PC-3 (cell line): ENCODE data around the gene DEPP1. TPM values are rescaled to one million over a fixed set of nuclear protein-coding genes. Genes with fewer than 3 reads are reported as not detected.

Source experiments
- ATAC-seq: fragments of 200-7000 bp; cut with Tn5 transposase; 2 replicates; pipeline ENCODE4 v1.9.1; 2020; ENCODE audit warnings: mild to moderate bottlenecking, moderate library complexity
- BruUV-seq: library from RNA; stranded (reverse); fragments of 400-500 nt; replicated peaks from 2 replicates; lab custom pipeline; 2021; lab: Mats Ljungman, UMichigan
- CTCF ChIA-PET: fragments of 300-600 bp; sonication (Branson Sonifier 250); formaldehyde crosslinking; loops from one replicate; lab custom pipeline; 2022; ENCODE audit warnings: antibody characterized with exemption; lab: Charles Lee
- POLR2A ChIA-PET: fragments of 300-600 bp; sonication (Branson Sonifier 250); formaldehyde crosslinking; loops from one replicate; lab custom pipeline; 2022; ENCODE audit warnings: antibody characterized with exemption; ENCODE audit not compliant: unreplicated experiment; lab: Charles Lee
- DNase-seq: peaks from one replicate; pipeline ENCODE4 v3.0.0-alpha.2; 2015
- H2AFZ ChIP-seq: fragments of 300-600 bp; sonication (generic); 2 replicates; pipeline ENCODE4 v1.6.0; 2016; ENCODE audit warnings: antibody characterized with exemption, low read length
- H3F3A ChIP-seq: fragments of 300-600 bp; sonication (generic); one replicate; pipeline ENCODE4 v1.6.0; 2017; ENCODE audit warnings: antibody characterized with exemption, low read length, control low read depth, mild to moderate bottlenecking; ENCODE audit not compliant: unreplicated experiment
- H3K27ac ChIP-seq: fragments of 300-600 bp; sonication (generic); 2 replicates; pipeline ENCODE4 v1.5.1; 2016; ENCODE audit warnings: mild to moderate bottlenecking, low read length
- H3K27me3 ChIP-seq: fragments of 300-600 bp; sonication (generic); 2 replicates; pipeline ENCODE4 v1.6.1; 2016; ENCODE audit warnings: low read length, mixed read lengths
- H3K36me3 ChIP-seq: fragments of 300-600 bp; sonication (generic); 2 replicates; pipeline ENCODE4 v1.6.1; 2016; ENCODE audit warnings: low read depth, mixed run types, low read length, mixed read lengths
- H3K4me1 ChIP-seq: fragments of 300-600 bp; sonication (generic); 2 replicates; pipeline ENCODE4 v1.5.1; 2016; ENCODE audit warnings: low read length; ENCODE audit not compliant: insufficient read depth
- H3K4me2 ChIP-seq: fragments of 300-600 bp; sonication (generic); 2 replicates; pipeline ENCODE4 v1.6.0; 2016; ENCODE audit warnings: low read length
- H3K4me3 ChIP-seq: fragments of 300-600 bp; sonication (generic); 2 replicates; pipeline ENCODE4 v1.5.1; 2016; ENCODE audit warnings: mild to moderate bottlenecking, low read length, mixed read lengths
- H3K79me2 ChIP-seq: fragments of 300-600 bp; sonication (generic); 2 replicates; pipeline ENCODE4 v1.6.1; 2017; ENCODE audit warnings: low read length, mixed read lengths
- H3K9ac ChIP-seq: fragments of 300-600 bp; sonication (generic); 2 replicates; pipeline ENCODE4 v1.6.0; 2016; ENCODE audit warnings: mild to moderate bottlenecking, low read length
- H3K9me2 ChIP-seq: fragments of 300-600 bp; sonication (generic); replicated peaks from 2 replicates; pipeline ENCODE4 v1.6.1; 2016; ENCODE audit warnings: mixed run types, low read length, mixed read lengths
- H3K9me3 ChIP-seq: fragments of 300-600 bp; sonication (generic); 2 replicates; pipeline ENCODE4 v1.6.1; 2016; ENCODE audit warnings: low read length, mixed read lengths
- H4K20me1 ChIP-seq: fragments of 300-600 bp; sonication (generic); 2 replicates; pipeline ENCODE4 v1.6.1; 2016; ENCODE audit warnings: low read length, mixed read lengths
- EZH2 ChIP-seq: fragments of 300-600 bp; sonication (generic); IDR thresholded peaks from one replicate; pipeline ENCODE4 v1.6.1; 2017; ENCODE audit warnings: antibody characterized with exemption, mild to moderate bottlenecking, low read length; ENCODE audit not compliant: unreplicated experiment
- EZH2phosphoT487 ChIP-seq: fragments of 300-600 bp; sonication (generic); IDR thresholded peaks from 2 replicates; pipeline ENCODE4 v1.6.1; 2018; ENCODE audit warnings: mild to moderate bottlenecking, antibody characterized with exemption, low read length, borderline replicate concordance
- intact Hi-C: fragments of 100-400 bp; cut with micrococcal nuclease; formaldehyde crosslinking; loops from 2 replicates; pipeline ENCODE4 v1.9.0; 2023
- total RNA-seq: library from RNA; depleted of rRNA; stranded (reverse); fragments of >200 nt; gene quantifications from 2 replicates; pipeline ENCODE4 v1.2.3, GENCODE V29; 2014
- TF ChIP-seq, protein P1 (sequence below): fragments of 300-600 bp; sonication (generic); conservative IDR thresholded peaks from 2 replicates; pipeline ENCODE4 v1.5.1; 2017; ENCODE audit warnings: antibody characterized with exemption, low read depth, mild to moderate bottlenecking, low read length

DEPP1 gene
- total RNA-seq, 1 experiment from 2014 or later = 9.0 TPM

- no peaks in the 10 kb centered on the region for H3K27me3 ChIP-seq
- no peaks in the 10 kb centered on the region for H3K9me2 ChIP-seq
- H3K4me1 ChIP-seq = peaks cover 7% of the 10 kb centered on the region
- H3K9me3 ChIP-seq = no peaks in the 10 kb centered on the region
- POLR2A ChIA-PET = no interaction called here
- no peaks in the 10 kb centered on the region for H3K79me2 ChIP-seq
- BruUV-seq = no TSS peak
- intact Hi-C loops = no loop called here
- no peak overlapping the region for H3K27ac ChIP-seq
- no peaks in the 10 kb centered on the region for H3K36me3 ChIP-seq
- H3K4me2 ChIP-seq = no peak overlapping the region
- no peaks in the 10 kb centered on the region for H4K20me1 ChIP-seq
- no peak overlapping the region for H2AFZ ChIP-seq
- H3K4me3 ChIP-seq = no peak overlapping the region
- TF ChIP-seq, protein P1, sequence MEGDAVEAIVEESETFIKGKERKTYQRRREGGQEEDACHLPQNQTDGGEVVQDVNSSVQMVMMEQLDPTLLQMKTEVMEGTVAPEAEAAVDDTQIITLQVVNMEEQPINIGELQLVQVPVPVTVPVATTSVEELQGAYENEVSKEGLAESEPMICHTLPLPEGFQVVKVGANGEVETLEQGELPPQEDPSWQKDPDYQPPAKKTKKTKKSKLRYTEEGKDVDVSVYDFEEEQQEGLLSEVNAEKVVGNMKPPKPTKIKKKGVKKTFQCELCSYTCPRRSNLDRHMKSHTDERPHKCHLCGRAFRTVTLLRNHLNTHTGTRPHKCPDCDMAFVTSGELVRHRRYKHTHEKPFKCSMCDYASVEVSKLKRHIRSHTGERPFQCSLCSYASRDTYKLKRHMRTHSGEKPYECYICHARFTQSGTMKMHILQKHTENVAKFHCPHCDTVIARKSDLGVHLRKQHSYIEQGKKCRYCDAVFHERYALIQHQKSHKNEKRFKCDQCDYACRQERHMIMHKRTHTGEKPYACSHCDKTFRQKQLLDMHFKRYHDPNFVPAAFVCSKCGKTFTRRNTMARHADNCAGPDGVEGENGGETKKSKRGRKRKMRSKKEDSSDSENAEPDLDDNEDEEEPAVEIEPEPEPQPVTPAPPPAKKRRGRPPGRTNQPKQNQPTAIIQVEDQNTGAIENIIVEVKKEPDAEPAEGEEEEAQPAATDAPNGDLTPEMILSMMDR = no peak
- no peak for TF ChIP-seq EZH2
- TF ChIP-seq EZH2phosphoT487 = no peak
- no peak for DNase-seq
- CTCF ChIA-PET = no interaction called here
- no peaks in the 10 kb centered on the region for H3F3A ChIP-seq
- no peak for ATAC-seq
- no peak overlapping the region for H3K9ac ChIP-seq
These were observed 17.5 kb upstream of the DEPP1 start for GRCh38 chr10:44995914-44996669.

- Histone ChIP-seq H3K36me3 (no peaks in the 10 kb centered on the region), H3F3A (no peaks in the 10 kb centered on the region), H2AFZ (no peak overlapping the region), H4K20me1 (no peaks in the 10 kb centered on the region), H3K4me1 (peaks cover 4% of the 10 kb centered on the region), H3K9me2 (no peaks in the 10 kb centered on the region), H3K27ac (no peak overlapping the region), H3K79me2 (no peaks in the 10 kb centered on the region), H3K9me3 (no peaks in the 10 kb centered on the region), H3K4me2 (no peak overlapping the region), H3K4me3 (no peak overlapping the region), H3K27me3 (no peaks in the 10 kb centered on the region), H3K9ac (no peak overlapping the region)
- POLR2A ChIA-PET = no interaction called here
- ATAC-seq (no peak), DNase-seq (no peak)
- CTCF ChIA-PET = no interaction called here
- BruUV-seq = no TSS peak
- intact Hi-C loops = no loop called here
- TF ChIP-seq EZH2 = no peak
- TF ChIP-seq EZH2phosphoT487 = no peak
- TF ChIP-seq, protein P1 = no peak
These were observed 16.9 kb upstream of the DEPP1 start for GRCh38 chr10:44995581-44995913.

DNA sequence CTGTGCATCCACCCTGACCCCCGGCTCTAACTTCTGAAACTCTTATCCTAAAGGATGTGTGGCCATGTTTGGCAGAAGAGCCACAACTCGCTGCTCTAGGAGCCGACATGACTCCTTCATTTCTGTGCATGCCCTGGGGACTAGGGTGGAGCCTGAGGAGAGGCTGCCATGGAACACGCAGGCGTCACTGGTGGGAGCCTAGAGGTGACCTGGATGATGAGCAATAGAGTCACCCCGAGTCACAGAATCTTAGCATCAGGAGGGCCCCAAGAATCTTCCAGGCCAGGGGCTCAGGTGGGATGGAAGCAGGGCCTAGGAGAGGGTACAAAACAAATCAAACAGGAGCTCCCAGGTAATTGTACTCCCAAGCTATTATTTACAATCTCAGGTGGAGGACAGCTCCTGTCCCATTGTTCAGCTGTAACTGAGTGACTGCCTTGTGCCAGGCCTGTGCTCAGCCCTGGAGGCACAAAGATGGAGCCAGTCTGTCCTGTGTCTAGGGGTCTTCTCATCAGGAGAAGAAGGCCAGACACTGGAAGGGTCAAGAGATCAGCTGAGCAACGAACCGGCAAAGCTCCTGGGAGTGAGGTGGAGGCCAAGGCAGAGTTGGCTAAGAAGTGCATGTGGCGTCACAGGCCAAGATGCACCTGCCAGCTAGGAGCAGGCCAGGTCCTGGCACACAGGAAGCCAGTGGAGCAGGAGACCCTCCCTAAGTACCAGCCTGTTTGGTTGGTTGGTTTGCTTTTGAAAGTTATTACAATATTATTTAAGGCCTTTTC is 16.3 kb upstream of the DEPP1 start:
- BruUV-seq = no TSS peak
- Histone ChIP-seq H3K9me2 (no peaks in the 10 kb centered on the region), H3K9me3 (no peaks in the 10 kb centered on the region), H3K27me3 (no peaks in the 10 kb centered on the region), H3K79me2 (no peaks in the 10 kb centered on the region), H3F3A (no peaks in the 10 kb centered on the region), H2AFZ (no peak overlapping the region), H3K4me2 (no peak overlapping the region), H3K4me3 (no peak overlapping the region), H3K4me1 (no peaks in the 10 kb centered on the region), H3K27ac (no peak overlapping the region), H3K9ac (no peak overlapping the region), H3K36me3 (no peaks in the 10 kb centered on the region), H4K20me1 (no peaks in the 10 kb centered on the region)
- ATAC-seq = no peak
- TF ChIP-seq EZH2 = no peak
- TF ChIP-seq, protein P1 = no peak
- no peak for TF ChIP-seq EZH2phosphoT487
- no peak for DNase-seq
- CTCF ChIA-PET = no interaction called here
- intact Hi-C loops = no loop called here
- POLR2A ChIA-PET = interaction anchor here (0.6 kb wide), 1 partner anchor 14 kb away, joined by 8 read pairs; no protein-coding TSS in a partner anchor
